Effector memory CD4-positive, alpha-beta T cell (primary cell): ENCODE data around the gene ITGB1BP2.
A peak's percentile ranks its signal among the peaks of the same experiment; 100 is the strongest.
"Not testable (repeated sequence)": the region's sequence is repeated elsewhere in the genome, so short reads cannot be mapped to it uniquely, and the experiment has no call there.

Experiments
- DNase-seq, 3 donors: peaks; one replicate each; pipeline ENCODE4 v3.0.0-alpha.2; 2020
- H3K27ac ChIP-seq: 2 replicates; pipeline ENCODE4 v1.7.0; 2013; ENCODE audit warnings: mild to moderate bottlenecking, low read length, moderate library complexity; ENCODE audit not compliant: insufficient read depth, poor library complexity, severe bottlenecking
- H3K27me3 ChIP-seq: replicated peaks from 2 replicates; pipeline ENCODE4 v1.7.0; 2013; ENCODE audit warnings: mild to moderate bottlenecking, low read length; ENCODE audit not compliant: insufficient read depth, control insufficient read depth, poor library complexity, severe bottlenecking
- H3K36me3 ChIP-seq: 2 replicates; pipeline ENCODE4 v1.7.0; 2013; ENCODE audit warnings: mild to moderate bottlenecking, low read length, moderate library complexity; ENCODE audit not compliant: control insufficient read depth, insufficient read depth
- H3K4me1 ChIP-seq: 2 replicates; pipeline ENCODE4 v1.7.0; 2013; ENCODE audit warnings: low read length, mild to moderate bottlenecking; ENCODE audit not compliant: control insufficient read depth, insufficient read depth, poor library complexity, severe bottlenecking
- H3K4me3 ChIP-seq: 2 replicates; pipeline ENCODE4 v1.7.0; 2013; ENCODE audit warnings: low read length, low read depth, mild to moderate bottlenecking; ENCODE audit not compliant: insufficient read depth, poor library complexity, severe bottlenecking
- H3K9me3 ChIP-seq: 2 replicates; pipeline ENCODE4 v1.7.0; 2013; ENCODE audit warnings: mild to moderate bottlenecking, low read length, moderate library complexity; ENCODE audit not compliant: control insufficient read depth

ITGB1BP2 gene

GRCh38 chrX:71281300-71281699 is 20.2 kb upstream of the ITGB1BP2 start:
- H3K36me3 ChIP-seq, H3K27ac ChIP-seq, H3K27me3 ChIP-seq, H3K9me3 ChIP-seq, H3K4me3 ChIP-seq, DNase-seq, H3K4me1 ChIP-seq: not testable (repeated sequence)

GRCh38 chrX:71282514-71283402 is 18.8 kb upstream of the ITGB1BP2 start:
- H3K4me3 ChIP-seq: peak overlapping the region; percentile 62
- H3K27ac ChIP-seq: peak overlapping the region; percentile 93
- no peaks in the 10 kb centered on the region for H3K9me3 ChIP-seq
- DNase-seq: peak in 2 of 3 donors; percentile 22 to 33
- peaks cover 4% of the 10 kb centered on the region for H3K4me1 ChIP-seq
- no peaks in the 10 kb centered on the region for H3K36me3 ChIP-seq
- H3K27me3 ChIP-seq: no peaks in the 10 kb centered on the region

GRCh38 chrX:71283403-71284143 is 18.0 kb upstream of the ITGB1BP2 start, which contains the start of gene NONO:
Gene NONO (plus strand): TSS chrX:71283635. CDS start chrX:71290638, 7,003 bp downstream.
- H3K9me3 ChIP-seq: no peaks in the 10 kb centered on the region
- H3K27ac ChIP-seq: peak within 1 kb of the TSS; percentile 93
- peak within 1 kb of the TSS; percentile 62 for H3K4me3 ChIP-seq
- no peaks in the 10 kb centered on the region for H3K27me3 ChIP-seq
- H3K4me1 ChIP-seq: peaks cover 4% of the 10 kb centered on the region
- DNase-seq: peak; percentile 72 to 83 (median 72)
- no peaks in the 10 kb centered on the region for H3K36me3 ChIP-seq

- peaks cover 4% of the 10 kb centered on the region for H3K4me1 ChIP-seq
- H3K27me3 ChIP-seq: no peaks in the 10 kb centered on the region
- H3K4me3 ChIP-seq: no peak overlapping the region
- no peak overlapping the region for H3K27ac ChIP-seq
- H3K36me3 ChIP-seq: peaks cover 2% of the 10 kb centered on the region
- H3K9me3 ChIP-seq: no peaks in the 10 kb centered on the region
- DNase-seq: no peak
Measured at GRCh38 chrX:71285929-71286328, 15.6 kb upstream of the ITGB1BP2 start.

GRCh38 chrX:71291381-71291780 is 10.2 kb upstream of the ITGB1BP2 start:
- H3K4me1 ChIP-seq: peaks cover 2% of the 10 kb centered on the region
- H3K4me3 ChIP-seq: no peak overlapping the region
- DNase-seq: no peak

GRCh38 chrX:71292669-71293365 is 8.7 kb upstream of the ITGB1BP2 start:
- H3K9me3 ChIP-seq: no peaks in the 10 kb centered on the region
- peaks cover 28% of the 10 kb centered on the region for H3K36me3 ChIP-seq
- no peak overlapping the region for H3K4me3 ChIP-seq
- no peak overlapping the region for H3K27ac ChIP-seq
- H3K4me1 ChIP-seq: no peaks in the 10 kb centered on the region
- H3K27me3 ChIP-seq: no peaks in the 10 kb centered on the region
- DNase-seq: no peak

More at GRCh38 chrX:71291381-71291780, 10.2 kb upstream of the ITGB1BP2 start:
- no peaks in the 10 kb centered on the region for H3K9me3 ChIP-seq
- H3K36me3 ChIP-seq: peaks cover 20% of the 10 kb centered on the region
- H3K27ac ChIP-seq: no peak overlapping the region
- no peaks in the 10 kb centered on the region for H3K27me3 ChIP-seq

- no peak overlapping the region for H3K27ac ChIP-seq
- no peaks in the 10 kb centered on the region for H3K4me1 ChIP-seq
- DNase-seq: no peak
- no peaks in the 10 kb centered on the region for H3K27me3 ChIP-seq
- H3K4me3 ChIP-seq: no peak overlapping the region
- peaks cover 32% of the 10 kb centered on the region for H3K36me3 ChIP-seq
- H3K9me3 ChIP-seq: no peaks in the 10 kb centered on the region
Measured at GRCh38 chrX:71296806-71297205, 4.7 kb upstream of the ITGB1BP2 start.

GRCh38 chrX:71298119-71298518 is 3.4 kb upstream of the ITGB1BP2 start:
- H3K4me1 ChIP-seq: no peaks in the 10 kb centered on the region
- DNase-seq: no peak

GRCh38 chrX:71300064-71300463 is 1.5 kb upstream of the ITGB1BP2 start:
- DNase-seq, H3K27me3 ChIP-seq, H3K4me1 ChIP-seq, H3K9me3 ChIP-seq, H3K4me3 ChIP-seq, H3K27ac ChIP-seq: not testable (repeated sequence)
- H3K36me3 ChIP-seq: peaks cover 24% of the 10 kb centered on the region

More at GRCh38 chrX:71298119-71298518, 3.4 kb upstream of the ITGB1BP2 start:
- H3K9me3 ChIP-seq: no peaks in the 10 kb centered on the region
- no peaks in the 10 kb centered on the region for H3K27me3 ChIP-seq
- no peak overlapping the region for H3K4me3 ChIP-seq
- peaks cover 25% of the 10 kb centered on the region for H3K36me3 ChIP-seq
- H3K27ac ChIP-seq: no peak overlapping the region
